HuH-7.5 (cell line): ENCODE measurements around the gene NUB1.

Source experiments
- DNase-seq: peaks from one replicate; pipeline ENCODE4 v3.0.0; 2011; ENCODE audit warnings: low spot score

NUB1 gene

GRCh38 chr7:151426441-151426903, 84.9 kb downstream of the NUB1 start:
- DNase-seq = no peak

- no peak for DNase-seq
These were observed 85.5 kb downstream of the NUB1 start for GRCh38 chr7:151426904-151427704.

- DNase-seq = no peak
These were observed 86.2 kb downstream of the NUB1 start for GRCh38 chr7:151427705-151428377.
